ENCODE measurements around the gene DDA1.

GRCh38 chr19:17293605-17294004 lies 15.8 kb upstream of the DDA1 start:
- TF ChIP-seq CTCF (IDR thresholded peaks at IDR 0.05) = no peak
- TF ChIP-seq POLR2A (IDR thresholded peaks at IDR 0.05) = no peak
